ENCODE data around the gene SLX4.

GRCh38 chr16:3650631-3651265, 39.3 kb upstream of the SLX4 start:
- TF ChIP-seq CTCF (IDR thresholded peaks at IDR 0.05) (no peak), POLR2A (IDR thresholded peaks at IDR 0.05) (no peak)

Data from lower leg skin (tissue), 3 donors.